ENCODE measurements around the gene MAP2K2. TPM values are rescaled to one million over a fixed set of nuclear protein-coding genes. Genes with fewer than 3 reads are reported as not detected.

The MAP2K2 gene
- polyA plus RNA-seq, 2 of the 4 experiments (the other 2 are of a cell fraction) = 41.7 to 115 TPM

- Histone ChIP-seq H3K4me1 (peaks cover 52% of the 10 kb centered on the region), H3K4me3 (peak overlapping the region; percentile 96), H3K4me2 (peak overlapping the region; percentile 90), H3K9me3 (no peaks in the 10 kb centered on the region), H3K27ac (peak overlapping the region; percentile 97 to 99)
- ChIA-PET POLR2A (no interaction called here), CTCF (interaction anchor here (0.6 to 1.2 kb wide), 3 partner anchors 19 to 143 kb away, joined by 3 to 4 read pairs (median 3); no protein-coding TSS in a partner anchor)
- no peak for DNase-seq (ENCODE audit: low read depth in 1 of 2, low spot score in 1 of 2)
- WGBS (ENCODE audit: missing lambda C conversion rate) = 3% methylated on average over 9 of the region's 24 CpGs
- no peak; a peak in 1 of 6 replicates for ATAC-seq
- 0 out of 2 replicates have a peak, but pooled peaks have one; percentile 15 for TF ChIP-seq MAX (IDR thresholded peaks at IDR 0.05)
- TF ChIP-seq HDAC2 (IDR thresholded peaks at IDR 0.05) = no peak
- FAIRE-seq = no peak
Observed at GRCh38 chr19:4064149-4064495, 59.8 kb downstream of the MAP2K2 start.

DNA sequence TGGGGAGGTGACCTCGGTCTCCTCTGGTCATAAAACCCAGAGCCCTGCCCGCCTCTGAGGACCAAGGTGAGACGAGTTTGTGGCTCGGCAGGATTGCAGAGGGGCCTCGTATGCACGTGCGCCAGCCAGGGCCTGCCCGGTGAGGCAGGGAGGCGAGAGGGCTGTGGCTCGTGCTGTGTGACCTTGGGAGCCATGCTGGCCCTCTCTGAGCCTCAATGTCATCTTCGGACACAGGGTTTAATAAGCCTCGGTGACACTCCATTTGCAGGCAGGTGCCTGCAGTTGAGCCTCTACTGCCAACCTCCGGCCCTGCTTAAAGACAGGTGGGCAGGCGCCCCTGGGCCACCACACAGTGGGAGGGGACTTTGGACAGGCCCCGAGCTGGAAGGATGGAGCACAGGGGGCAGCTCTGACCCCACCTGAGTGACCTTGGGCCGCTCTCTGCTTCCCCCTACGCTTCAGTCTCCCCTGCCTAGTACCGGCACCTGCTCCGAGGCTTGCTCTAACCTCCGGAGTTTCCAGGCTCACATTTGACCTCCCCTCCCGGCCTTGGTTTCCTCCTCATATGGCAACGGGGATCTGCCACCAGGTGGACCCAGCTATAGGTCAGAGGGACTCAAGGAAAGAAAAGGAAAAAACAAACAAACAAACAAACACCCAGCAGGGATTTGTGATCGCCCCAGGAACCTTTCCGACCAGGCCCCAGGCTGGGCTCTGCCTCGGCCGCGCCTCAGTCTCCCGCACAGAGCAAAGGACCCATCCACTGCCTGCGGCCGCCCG is 60.4 kb downstream of the MAP2K2 start:
- Histone ChIP-seq H3K9me3 (no peaks in the 10 kb centered on the region), H3K4me3 (peak overlapping the region; percentile 96), H3K27ac (peak overlapping the region; percentile 97 to 99), H3K4me1 (peaks cover 57% of the 10 kb centered on the region), H3K4me2 (peak overlapping the region; percentile 90)
- no peak; a peak in 1 of 6 replicates for ATAC-seq
- 18% methylated on average over 19 of the region's 31 CpGs for WGBS (ENCODE audit: missing lambda C conversion rate)
- DNase-seq (ENCODE audit: low read depth in 1 of 2, low spot score in 1 of 2) = peak in 1 of 2 experiments; percentile 38
- CTCF ChIA-PET = interaction anchor here (1.2 to 1.5 kb wide), 3 partner anchors 18 to 143 kb away, joined by 3 to 4 read pairs (median 4); no protein-coding TSS in a partner anchor
- no peak for FAIRE-seq
- POLR2A ChIA-PET = no interaction called here
- TF ChIP-seq ZFP36 (IDR thresholded peaks at IDR 0.05; ENCODE audit: borderline replicate concordance, partially characterized antibody) (peak; percentile 85), KDM1A (IDR thresholded peaks at IDR 0.05; ENCODE audit: low read depth) (peak; percentile 79; the same call in 1 of the 2 replicates), RNF2 (IDR thresholded peaks at IDR 0.05; ENCODE audit: borderline replicate concordance, low read depth) (no peak)

- no peak for TF ChIP-seq MAFK (IDR thresholded peaks at IDR 0.05; ENCODE audit: partially characterized antibody)
- TF ChIP-seq CBX2 (IDR thresholded peaks at IDR 0.05; ENCODE audit: borderline replicate concordance, low read depth) = no peak
- TF ChIP-seq CHD4 (IDR thresholded peaks at IDR 0.05; ENCODE audit: borderline replicate concordance) = 0 out of 2 replicates have a peak, but pooled peaks have one; percentile 75
- ATAC-seq (no peak), FAIRE-seq (no peak), DNase-seq (ENCODE audit: low read depth in 1 of 2, low spot score in 1 of 2) (no peak)
- Histone ChIP-seq H3K27ac (peak overlapping the region in 1 of 2 experiments; percentile 99; a peak in 3 of 6 replicates), H3K9me3 (no peaks in the 10 kb centered on the region), H3K4me3 (peak overlapping the region; percentile 96; the same call in 1 of the 3 replicates), H3K4me1 (peaks cover 59% of the 10 kb centered on the region), H3K4me2 (peak overlapping the region; percentile 90)
- 77% methylated on average over 6 of the region's 30 CpGs for WGBS (ENCODE audit: missing lambda C conversion rate)
- POLR2A ChIA-PET = no interaction called here
- CTCF ChIA-PET = interaction anchor here (0.6 to 1.5 kb wide), 5 partner anchors 11 to 144 kb away, joined by 3 to 4 read pairs (median 4); no protein-coding TSS in a partner anchor
Observed at GRCh38 chr19:4062419-4063368, 61.2 kb downstream of the MAP2K2 start.

DNA sequence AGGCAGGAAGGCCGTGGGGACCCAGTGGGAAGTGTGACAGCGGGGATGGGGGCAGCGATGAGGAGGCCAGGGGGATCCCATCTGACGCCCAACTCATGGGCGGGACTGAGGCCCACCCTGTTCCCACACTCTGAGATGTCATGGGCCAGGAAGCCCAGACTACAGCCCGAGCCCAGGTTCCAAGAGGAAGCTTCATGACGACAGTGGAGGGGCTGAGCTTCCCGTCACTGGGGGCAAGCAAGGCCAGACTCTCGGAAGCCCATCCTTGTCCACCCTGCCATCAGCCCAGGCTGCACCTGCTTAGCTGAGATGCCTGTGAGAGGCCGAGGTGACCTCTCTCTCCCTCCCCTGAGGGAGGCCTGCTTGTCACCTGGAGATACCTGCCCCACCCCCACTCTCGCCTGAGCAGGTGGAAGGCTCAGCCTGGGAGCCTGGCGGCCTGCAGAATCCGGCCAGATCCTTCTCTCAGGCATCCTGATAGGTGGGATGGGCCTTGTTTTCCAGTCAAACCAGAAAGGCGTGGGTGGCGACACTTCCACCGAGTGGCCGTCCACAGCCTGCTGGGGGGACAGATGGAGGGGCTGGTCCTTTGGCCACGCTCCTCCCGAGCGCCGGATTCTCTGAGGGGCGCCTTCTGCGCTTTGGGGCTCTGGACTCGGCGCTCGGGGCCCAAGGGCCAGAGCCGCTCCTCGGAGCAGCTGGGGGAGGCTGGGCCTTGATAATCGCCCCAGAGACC is 62.1 kb downstream of the MAP2K2 start:
- WGBS (ENCODE audit: missing lambda C conversion rate) = 66% methylated on average over 7 of the region's 29 CpGs
- peak overlapping the region; percentile 43 for H3K4me3 ChIP-seq
- H3K4me1 ChIP-seq = peaks cover 62% of the 10 kb centered on the region
- POLR2A ChIA-PET = no interaction called here
- TF ChIP-seq CHD4 (IDR thresholded peaks at IDR 0.05; ENCODE audit: borderline replicate concordance) (0 out of 2 replicates have a peak, but pooled peaks have one; percentile 56), ZFP36 (IDR thresholded peaks at IDR 0.05; ENCODE audit: borderline replicate concordance, partially characterized antibody) (peak; percentile 66), HOXA7 (CRISPR knock-in tag; IDR thresholded peaks at IDR 0.05) (no peak), RCOR1 (IDR thresholded peaks at IDR 0.05; ENCODE audit: low read depth, low read length) (0 out of 2 replicates have a peak, but pooled peaks have one; percentile 26), CHD2 (IDR thresholded peaks at IDR 0.05; ENCODE audit: low read length, partially characterized antibody) (no peak)
- TF ChIP-seq, protein P1, sequence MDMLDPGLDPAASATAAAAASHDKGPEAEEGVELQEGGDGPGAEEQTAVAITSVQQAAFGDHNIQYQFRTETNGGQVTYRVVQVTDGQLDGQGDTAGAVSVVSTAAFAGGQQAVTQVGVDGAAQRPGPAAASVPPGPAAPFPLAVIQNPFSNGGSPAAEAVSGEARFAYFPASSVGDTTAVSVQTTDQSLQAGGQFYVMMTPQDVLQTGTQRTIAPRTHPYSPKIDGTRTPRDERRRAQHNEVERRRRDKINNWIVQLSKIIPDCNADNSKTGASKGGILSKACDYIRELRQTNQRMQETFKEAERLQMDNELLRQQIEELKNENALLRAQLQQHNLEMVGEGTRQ (IDR thresholded peaks at IDR 0.05) = no peak
- TF ChIP-seq, protein P2, sequence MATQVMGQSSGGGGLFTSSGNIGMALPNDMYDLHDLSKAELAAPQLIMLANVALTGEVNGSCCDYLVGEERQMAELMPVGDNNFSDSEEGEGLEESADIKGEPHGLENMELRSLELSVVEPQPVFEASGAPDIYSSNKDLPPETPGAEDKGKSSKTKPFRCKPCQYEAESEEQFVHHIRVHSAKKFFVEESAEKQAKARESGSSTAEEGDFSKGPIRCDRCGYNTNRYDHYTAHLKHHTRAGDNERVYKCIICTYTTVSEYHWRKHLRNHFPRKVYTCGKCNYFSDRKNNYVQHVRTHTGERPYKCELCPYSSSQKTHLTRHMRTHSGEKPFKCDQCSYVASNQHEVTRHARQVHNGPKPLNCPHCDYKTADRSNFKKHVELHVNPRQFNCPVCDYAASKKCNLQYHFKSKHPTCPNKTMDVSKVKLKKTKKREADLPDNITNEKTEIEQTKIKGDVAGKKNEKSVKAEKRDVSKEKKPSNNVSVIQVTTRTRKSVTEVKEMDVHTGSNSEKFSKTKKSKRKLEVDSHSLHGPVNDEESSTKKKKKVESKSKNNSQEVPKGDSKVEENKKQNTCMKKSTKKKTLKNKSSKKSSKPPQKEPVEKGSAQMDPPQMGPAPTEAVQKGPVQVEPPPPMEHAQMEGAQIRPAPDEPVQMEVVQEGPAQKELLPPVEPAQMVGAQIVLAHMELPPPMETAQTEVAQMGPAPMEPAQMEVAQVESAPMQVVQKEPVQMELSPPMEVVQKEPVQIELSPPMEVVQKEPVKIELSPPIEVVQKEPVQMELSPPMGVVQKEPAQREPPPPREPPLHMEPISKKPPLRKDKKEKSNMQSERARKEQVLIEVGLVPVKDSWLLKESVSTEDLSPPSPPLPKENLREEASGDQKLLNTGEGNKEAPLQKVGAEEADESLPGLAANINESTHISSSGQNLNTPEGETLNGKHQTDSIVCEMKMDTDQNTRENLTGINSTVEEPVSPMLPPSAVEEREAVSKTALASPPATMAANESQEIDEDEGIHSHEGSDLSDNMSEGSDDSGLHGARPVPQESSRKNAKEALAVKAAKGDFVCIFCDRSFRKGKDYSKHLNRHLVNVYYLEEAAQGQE (IDR thresholded peaks at IDR 0.05) = no peak
- FAIRE-seq (no peak), DNase-seq (ENCODE audit: low read depth in 1 of 2, low spot score in 1 of 2) (no peak), ATAC-seq (no peak)
- peak overlapping the region; percentile 90 for H3K4me2 ChIP-seq
- H3K9me3 ChIP-seq = no peaks in the 10 kb centered on the region
- CTCF ChIA-PET = interaction anchor here (0.9 to 1.5 kb wide), 2 partner anchors 78 to 142 kb away, joined by 3 to 4 read pairs; no protein-coding TSS in a partner anchor
- H3K27ac ChIP-seq = peak overlapping the region; percentile 93 to 96

Measured in A549 (cell line).